Lower leg skin (tissue), 4 donors: ENCODE measurements around the gene HYAL1. TPM values are rescaled to one million over a fixed set of nuclear protein-coding genes. Genes with fewer than 3 reads are reported as not detected.

Experiments
- DNase-seq, 2 donors: peaks; one replicate each; pipeline ENCODE4 v3.0.0-alpha.2; 2019; ENCODE audit warnings: low spot score in 2 of 2
- H3K4me3 ChIP-seq: fragments of 200-600 bp; sonication (generic); 2 replicates; pipeline ENCODE4 v1.5.1; 2017; ENCODE audit warnings: mild to moderate bottlenecking, low read depth; ENCODE audit not compliant: poor library complexity, severe bottlenecking
- POLR2A ChIP-seq, 2 donors: fragments of 450-650 bp; IDR thresholded peaks; one replicate each; pipeline ENCODE4 v1.6.1; 2016 to 2017; ENCODE audit warnings: antibody characterized with exemption in 2 of 2, mild to moderate bottlenecking in 1 of 2, moderate library complexity in 1 of 2
- WGBS, 2 donors: methylation state at CpG; one replicate each; pipeline ENCODE4 v1.1.5; 2018; 5-methylcytosine and 5-hydroxymethylcytosine counted together
- intact Hi-C: fragments of 100-400 bp; cut with DNase I; formaldehyde crosslinking; loops from one replicate; pipeline ENCODE4 v1.15.0; 2023; ENCODE audit warnings: low total_unique reads
- total RNA-seq, 4 donors: library from RNA; depleted of rRNA; stranded (reverse); fragments of >200 nt; gene quantifications; one replicate each; pipeline ENCODE4 v1.1.0, GENCODE V29; 2016
- TF ChIP-seq, protein P1 (sequence below), 3 donors: fragments of 450-650 bp; IDR thresholded peaks; one replicate each; pipeline ENCODE4 v1.5.1; 2016; ENCODE audit warnings: antibody characterized with exemption in 3 of 3, mild to moderate bottlenecking in 3 of 3, moderate library complexity in 2 of 3

The HYAL1 gene
- total RNA-seq, 4 donors from 2014 or later: 16.7 to 35.5 (median 20.6) TPM

DNA sequence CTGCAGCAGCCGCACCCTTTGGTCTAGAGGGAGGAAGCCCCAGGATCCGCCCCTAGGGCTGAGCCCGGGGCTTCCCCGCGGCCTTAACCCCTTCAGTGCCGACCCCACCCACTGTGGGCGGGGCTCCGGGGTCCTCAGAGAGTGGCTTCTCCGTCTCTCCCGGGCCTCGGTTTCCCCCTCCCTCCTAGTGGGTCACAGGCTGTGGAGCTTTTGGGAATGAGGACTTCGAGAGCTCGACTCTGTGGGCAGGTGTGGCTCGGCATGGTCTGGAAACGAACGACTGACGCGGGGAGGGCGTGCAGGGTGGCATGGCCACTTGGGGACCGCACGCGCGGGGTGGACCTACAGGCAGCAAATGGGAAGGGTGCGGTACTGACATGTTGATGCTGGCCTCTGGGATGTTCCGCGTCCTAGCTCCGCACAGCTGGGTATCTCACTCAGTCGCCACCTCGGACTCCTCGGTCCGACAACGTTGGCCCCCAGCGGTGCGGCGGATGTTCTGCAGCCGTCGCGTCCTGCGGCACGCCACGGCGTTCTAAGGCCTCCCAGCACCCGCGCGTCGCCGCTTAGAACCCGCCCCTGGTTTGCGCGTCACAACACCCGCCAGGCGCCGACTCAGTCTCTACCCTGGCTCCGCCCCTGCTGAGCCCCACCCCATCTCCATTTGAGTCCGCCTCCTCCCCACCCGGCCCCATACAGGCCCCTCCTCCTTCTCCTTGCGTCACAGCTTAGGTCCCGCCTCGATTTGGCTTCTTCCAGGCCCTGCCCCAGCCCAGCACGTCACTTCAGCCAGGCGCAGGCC lies 4.3 kb downstream of the HYAL1 start, which contains the start of the genes HYAL3 and NAA80:
TSS of gene HYAL3 (minus strand) at position 570 of the 802 bp plus-strand sequence. CDS start 3,803 bp downstream, outside the sequence.
TSS of gene NAA80 (minus strand) at position 570 of the 802 bp plus-strand sequence. CDS start 1,942 bp downstream, outside the sequence.
- TF ChIP-seq POLR2A (IDR thresholded peaks at IDR 0.05): no peak
- TF ChIP-seq, protein P1, sequence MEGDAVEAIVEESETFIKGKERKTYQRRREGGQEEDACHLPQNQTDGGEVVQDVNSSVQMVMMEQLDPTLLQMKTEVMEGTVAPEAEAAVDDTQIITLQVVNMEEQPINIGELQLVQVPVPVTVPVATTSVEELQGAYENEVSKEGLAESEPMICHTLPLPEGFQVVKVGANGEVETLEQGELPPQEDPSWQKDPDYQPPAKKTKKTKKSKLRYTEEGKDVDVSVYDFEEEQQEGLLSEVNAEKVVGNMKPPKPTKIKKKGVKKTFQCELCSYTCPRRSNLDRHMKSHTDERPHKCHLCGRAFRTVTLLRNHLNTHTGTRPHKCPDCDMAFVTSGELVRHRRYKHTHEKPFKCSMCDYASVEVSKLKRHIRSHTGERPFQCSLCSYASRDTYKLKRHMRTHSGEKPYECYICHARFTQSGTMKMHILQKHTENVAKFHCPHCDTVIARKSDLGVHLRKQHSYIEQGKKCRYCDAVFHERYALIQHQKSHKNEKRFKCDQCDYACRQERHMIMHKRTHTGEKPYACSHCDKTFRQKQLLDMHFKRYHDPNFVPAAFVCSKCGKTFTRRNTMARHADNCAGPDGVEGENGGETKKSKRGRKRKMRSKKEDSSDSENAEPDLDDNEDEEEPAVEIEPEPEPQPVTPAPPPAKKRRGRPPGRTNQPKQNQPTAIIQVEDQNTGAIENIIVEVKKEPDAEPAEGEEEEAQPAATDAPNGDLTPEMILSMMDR (IDR thresholded peaks at IDR 0.05): peak in 1 of 3 donors; percentile 63
- peak within 1 kb of the TSS; percentile 55 for H3K4me3 ChIP-seq
- intact Hi-C loops: no loop called here
- WGBS, 2 donors: 0 to 1% methylated on average over 37 to 54 of the region's 61 CpGs
- peak; percentile 100 for DNase-seq

DNA sequence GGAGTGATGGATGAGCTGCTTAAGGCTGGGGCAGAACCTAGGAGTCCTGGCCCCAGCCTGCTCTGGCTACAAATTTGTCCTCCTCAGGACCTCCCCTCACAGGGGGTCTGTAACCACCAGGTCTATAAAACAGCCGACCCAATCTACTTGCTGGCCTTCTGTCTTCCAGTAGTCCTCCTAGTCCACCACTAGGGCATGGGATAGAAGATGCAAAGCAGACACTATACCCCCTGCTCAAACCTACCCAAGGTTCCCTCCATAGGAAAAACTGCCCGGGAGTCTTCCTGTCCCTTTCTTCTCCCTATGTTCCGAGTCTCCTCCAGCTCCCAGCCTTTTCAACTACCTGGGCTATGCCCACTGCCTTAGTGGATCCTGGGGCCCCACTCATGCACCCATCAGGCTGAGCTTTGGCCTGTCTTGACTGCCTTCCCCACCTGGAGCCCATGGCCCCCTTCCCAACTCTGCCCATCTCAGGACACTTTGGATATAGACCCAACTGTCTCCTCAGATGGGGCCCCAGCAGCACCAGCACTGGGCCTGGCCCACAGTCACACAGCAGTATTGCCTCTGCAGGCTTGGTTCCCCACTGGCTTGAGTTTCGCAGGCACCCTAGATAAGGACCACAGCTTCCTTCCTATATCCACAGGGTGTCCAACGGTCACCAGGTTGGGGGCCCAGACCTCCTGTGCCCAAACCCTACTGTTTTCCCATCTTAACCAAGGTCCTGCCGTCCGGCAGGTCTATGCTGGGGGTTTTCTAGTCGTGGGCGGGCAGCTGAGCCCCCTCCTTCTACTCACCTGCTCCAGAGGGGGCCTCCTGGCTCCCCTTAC lies 5.3 kb downstream of the HYAL1 start:
- 44 to 63% methylated on average over 9 of the region's 9 CpGs for WGBS, 2 donors
- TF ChIP-seq POLR2A (IDR thresholded peaks at IDR 0.05): no peak
- TF ChIP-seq, protein P1 (IDR thresholded peaks at IDR 0.05): no peak
- no peak for DNase-seq
- intact Hi-C loops: no loop called here
- H3K4me3 ChIP-seq: no peak overlapping the region

DNA sequence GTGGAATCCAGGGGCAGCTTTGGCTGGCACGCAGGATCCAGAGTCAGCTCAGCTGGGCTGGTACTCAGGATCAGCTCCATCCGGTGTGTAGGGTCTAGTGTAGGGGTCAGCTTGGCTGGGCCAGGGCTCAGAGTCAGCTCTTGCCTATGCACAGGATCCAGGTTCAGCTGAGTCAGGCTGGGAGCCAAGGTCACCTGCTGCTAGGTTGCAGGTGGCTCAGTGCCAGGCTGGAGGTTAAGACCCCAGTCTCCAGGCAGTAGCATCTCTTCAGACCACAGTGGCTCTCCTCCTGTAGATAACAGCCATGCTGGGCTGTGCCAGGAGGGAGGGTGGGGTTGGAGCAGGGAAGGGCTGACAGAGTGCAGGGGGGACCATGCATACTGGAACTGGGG lies 6.0 kb downstream of the HYAL1 start:
- intact Hi-C loops: no loop called here
- no peak overlapping the region for H3K4me3 ChIP-seq
- 83% methylated on average over 2 of the region's 2 CpGs; no CpG with 5 or more reads in 1 of the 2 donors for WGBS, 2 donors
- TF ChIP-seq, protein P1 (IDR thresholded peaks at IDR 0.05): no peak
- no peak for DNase-seq

DNA sequence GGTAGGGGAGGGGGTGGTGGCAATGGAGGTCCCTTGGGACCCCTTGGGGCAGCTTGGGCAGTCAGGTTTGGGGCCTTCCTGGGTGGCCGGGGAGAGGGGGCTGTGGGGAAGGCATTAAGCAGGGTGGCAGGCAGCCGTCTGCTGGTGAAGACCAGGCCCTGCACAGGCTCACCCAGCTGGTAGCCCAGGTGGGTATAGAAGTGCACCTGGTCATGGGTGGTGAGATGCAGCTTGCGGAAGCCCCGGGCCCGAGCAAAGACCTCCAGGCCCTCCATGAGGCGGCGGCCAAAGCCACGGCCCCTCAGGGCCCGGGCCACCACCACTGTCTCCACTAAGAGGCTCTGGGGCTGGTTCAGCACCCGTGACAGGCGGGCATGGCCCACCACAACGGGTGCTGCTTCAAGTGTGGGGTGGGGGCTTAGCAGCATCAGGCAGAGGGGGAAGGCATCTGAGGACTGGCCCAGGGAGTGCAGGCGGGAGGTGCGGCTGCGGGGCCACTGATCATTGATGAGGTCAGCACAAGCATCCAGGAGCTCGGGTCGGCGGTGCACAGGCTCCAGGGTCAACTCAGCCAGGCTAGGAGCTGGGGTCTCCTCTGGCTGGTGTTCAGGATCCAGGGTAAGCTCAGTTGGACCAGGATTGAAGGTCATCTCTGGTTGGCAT lies 6.5 kb downstream of the HYAL1 start:
- TF ChIP-seq, protein P1 (IDR thresholded peaks at IDR 0.05): no peak
- no peak for TF ChIP-seq POLR2A (IDR thresholded peaks at IDR 0.05)
- DNase-seq: no peak
- H3K4me3 ChIP-seq: no peak overlapping the region
- WGBS, 2 donors: 83 to 89% methylated on average over 7 to 15 of the region's 18 CpGs
- intact Hi-C loops: no loop called here

DNA sequence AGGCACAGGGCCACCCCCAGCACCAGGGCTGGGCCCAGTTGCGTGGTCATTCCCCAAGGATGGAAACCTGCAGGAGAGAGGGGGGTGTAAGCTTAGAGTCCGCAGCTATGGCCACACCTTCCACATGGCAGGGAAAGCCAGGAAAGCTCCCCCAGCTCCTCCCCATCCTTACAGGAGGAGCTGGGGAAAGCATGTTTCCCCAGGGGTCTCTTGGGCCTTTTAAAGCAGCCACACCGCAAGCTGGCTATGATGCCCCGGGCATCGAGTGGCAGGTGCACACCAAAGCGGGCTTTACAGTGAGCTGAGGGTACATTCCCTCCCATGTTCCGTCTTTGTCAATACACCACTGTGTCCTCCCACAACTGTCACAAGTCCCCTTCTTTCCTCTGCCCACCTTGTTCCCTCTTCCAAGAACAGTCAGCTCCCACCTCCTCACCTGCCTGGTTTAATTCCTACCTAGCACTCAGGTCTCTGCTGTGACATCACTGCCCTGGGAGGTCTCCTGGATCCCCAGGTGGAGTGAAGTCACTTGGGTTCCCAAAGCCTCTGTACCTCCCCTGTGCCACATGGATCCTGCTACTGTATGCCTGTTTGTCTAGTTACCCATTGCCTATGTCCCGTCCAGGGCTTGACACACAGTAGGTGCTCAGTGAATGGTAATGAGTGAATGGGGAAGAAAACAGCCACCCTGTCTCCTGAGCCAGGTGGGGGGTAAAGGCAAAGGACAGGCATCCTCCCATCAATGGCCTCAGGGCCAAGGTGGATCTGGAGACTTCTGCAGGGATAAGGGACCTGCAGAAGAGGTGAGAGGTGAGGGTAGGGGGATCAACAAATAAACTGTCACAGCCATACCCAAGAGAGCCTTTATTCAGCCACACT lies 7.6 kb downstream of the HYAL1 start:
- H3K4me3 ChIP-seq: no peak overlapping the region
- intact Hi-C loops: no loop called here
- DNase-seq: no peak
- TF ChIP-seq, protein P1 (IDR thresholded peaks at IDR 0.05): no peak
- no peak for TF ChIP-seq POLR2A (IDR thresholded peaks at IDR 0.05)
- 86 to 90% methylated on average over 8 of the region's 8 CpGs for WGBS, 2 donors
